Activated CD4-positive, alpha-beta T cell treated with anti-CD3 and anti-CD28 coated beads, Interleukin-2, Interleukin-6, amounts not matched to agents 100 ng/mL and 50 ng/mL, durations not matched to agents 16 hours and 8 hours (primary cell): ENCODE results near the gene MSI2.

Experiments used
- DNase-seq: peaks from one replicate; pipeline ENCODE4 v3.0.0-alpha.2; 2020

Gene MSI2

DNA sequence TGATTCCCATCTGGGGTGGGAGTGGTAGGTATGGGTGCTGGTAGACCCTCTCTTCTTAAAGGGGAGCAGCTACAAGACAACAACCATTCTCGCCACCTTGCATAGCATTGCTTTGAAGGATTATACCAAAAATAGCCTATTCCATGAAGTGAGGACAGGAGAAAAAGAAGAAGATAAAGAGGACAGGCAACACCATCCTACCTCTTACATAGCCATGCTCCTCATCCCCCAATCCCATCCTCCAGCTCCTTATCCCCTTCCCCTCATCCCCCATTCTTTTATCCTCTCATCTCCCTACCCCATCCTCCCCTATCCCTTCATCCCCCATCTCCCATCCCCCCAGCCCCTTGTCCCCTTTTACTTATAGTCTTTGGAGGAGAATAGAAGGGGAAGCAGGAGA, 459.7 kb downstream of the MSI2 start:
- no peak for DNase-seq

GRCh38 chr17:57718878-57719277, 462.6 kb downstream of the MSI2 start:
- no peak for DNase-seq

DNA sequence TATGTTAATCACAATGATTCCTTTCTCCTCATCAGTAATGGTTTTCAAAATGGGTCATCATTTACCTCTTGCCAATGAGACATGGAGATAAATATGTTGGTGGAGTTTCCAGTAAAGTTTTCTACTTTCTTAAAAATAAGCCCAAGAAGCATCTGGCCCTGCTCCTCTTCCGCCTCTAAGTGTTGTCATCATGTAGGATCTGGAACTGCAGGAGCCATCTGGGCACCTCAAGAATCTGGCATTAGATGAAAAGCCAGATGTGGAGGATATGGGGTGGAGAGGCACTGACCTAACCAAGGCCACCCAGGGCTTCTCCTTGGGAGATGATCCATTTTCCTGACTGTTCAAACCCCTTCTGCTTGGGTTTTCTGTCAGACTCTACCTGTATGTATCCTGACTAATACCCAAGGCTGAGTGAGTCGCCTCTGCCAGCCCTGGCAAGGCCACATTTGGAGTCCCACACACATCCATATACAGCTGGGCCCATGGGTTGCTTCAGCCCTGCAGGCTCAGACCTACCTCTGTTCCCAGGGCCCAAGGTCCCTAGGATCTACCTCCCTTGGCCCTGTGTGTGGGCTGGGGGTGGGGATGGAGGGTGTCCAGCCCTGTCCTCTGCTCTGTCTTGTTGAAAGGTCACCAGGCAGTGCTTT, 464.2 kb downstream of the MSI2 start:
- no peak for DNase-seq

- DNase-seq = no peak
Measured at GRCh38 chr17:57721967-57722703, 465.8 kb downstream of the MSI2 start.

- DNase-seq = no peak
Measured at GRCh38 chr17:57722704-57723043, 466.4 kb downstream of the MSI2 start.

DNA sequence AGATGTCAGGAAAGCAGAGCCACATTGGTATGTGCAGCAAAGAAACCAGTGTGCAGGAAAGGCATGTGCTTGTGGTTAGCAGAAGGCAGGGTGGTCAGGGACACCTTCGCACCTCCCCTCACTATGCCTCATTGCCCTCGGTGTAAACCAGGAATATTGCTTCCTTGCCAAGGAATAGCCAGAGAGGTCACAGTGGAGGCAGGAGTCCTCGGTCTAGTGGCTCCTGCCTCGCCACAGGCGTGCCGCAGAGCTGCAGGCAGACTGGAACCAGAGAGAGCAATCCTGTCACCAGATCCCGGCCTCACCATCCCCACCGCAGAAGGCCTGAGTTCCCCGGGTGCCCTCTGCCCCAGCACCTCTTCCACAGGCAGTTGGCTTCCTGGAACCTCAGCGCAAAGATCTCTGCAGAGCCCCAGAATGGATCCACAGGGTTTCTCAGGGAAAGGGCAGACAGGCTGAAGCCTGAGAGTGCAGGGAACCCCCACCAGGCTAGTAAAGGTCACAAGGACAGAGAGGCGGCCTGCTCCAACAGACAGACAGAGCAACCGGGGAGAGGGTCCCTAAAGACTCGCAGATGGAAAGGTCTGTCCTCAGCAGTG, 467.2 kb downstream of the MSI2 start:
- DNase-seq = no peak

GRCh38 chr17:57724026-57724728, 467.9 kb downstream of the MSI2 start:
- peak; percentile 4 for DNase-seq

DNA sequence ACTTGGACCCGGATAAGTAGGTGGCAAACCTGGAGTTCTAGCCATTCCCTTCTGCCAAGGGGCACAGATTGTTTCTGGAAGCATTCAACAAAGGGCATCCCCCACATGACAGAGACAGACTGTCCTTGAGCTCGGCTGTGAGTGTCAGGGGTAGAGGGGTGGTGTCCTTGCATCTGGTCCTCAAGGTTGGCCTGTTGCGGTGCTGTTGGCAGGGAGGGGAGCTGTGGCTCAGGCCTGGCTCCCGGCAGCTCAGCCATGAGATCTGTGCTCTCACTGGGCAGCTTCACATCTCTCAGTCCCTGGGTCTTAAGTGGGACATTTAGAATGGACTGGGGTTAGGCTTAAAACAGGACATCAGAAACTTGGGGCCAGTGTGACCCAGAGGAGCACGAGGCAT, 468.4 kb downstream of the MSI2 start:
- no peak for DNase-seq

DNA sequence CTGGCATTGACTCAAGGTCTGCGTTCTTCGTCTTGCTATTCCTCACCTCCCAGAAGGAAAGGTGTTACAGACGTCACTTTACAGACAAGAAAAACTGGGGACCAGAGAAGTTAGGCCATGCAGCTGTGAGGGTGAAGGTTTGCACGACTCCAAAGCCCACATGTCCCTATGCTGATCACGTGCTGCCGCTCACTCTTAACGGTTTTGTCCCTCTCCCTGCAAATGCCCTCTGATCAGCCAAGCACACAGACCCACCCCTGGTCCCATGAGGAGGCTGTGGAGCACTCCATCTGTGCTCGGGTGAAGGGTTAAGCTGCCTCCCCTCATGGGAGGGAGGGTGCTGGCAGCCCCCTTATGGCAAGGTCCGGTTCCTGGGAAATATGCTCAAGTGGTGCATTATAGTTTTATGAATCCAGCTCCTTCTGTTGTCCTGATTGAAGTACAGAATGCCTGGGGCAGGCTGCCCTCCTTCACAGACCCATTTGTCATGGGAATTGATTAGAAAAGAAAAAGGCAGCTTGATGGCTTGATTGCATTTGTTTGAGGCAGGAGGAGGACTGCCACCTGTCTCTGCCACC, 470.0 kb downstream of the MSI2 start:
- no peak for DNase-seq

GRCh38 chr17:57726838-57727237, 470.5 kb downstream of the MSI2 start:
- no peak for DNase-seq

- DNase-seq = no peak
Measured at GRCh38 chr17:57727630-57728175, 471.4 kb downstream of the MSI2 start.

DNA sequence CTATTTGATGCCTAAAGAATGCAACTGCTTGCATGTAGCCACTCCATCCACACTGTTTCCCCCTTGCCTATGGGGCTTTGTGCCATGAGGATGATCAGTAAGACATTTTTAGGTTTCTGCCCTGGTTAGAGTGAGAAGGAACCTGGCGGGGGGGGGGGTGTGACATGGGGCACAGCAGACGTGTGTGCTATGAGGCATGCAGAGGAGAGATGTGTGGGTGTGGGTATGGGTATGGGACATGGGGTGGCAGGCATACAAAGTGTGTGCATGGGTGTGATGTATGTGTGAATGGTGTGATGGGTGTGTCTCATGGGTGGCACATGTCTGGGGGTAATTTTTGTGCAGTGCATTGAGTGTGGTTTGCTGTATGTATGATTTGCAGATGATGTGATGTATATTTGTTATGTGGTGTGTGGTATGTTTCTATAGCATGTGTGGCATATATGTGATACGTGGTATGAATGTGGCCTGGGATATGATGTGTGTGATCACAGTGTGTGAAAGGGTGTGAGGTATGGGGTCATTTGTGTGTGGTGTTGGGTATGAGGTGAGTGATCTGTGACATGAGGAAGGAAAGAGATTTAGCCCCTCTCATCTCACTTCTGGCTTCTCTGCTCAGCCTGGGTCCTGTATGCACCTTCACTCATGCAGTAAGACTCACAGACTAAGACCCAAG, 473.8 kb downstream of the MSI2 start:
- no peak for DNase-seq

DNA sequence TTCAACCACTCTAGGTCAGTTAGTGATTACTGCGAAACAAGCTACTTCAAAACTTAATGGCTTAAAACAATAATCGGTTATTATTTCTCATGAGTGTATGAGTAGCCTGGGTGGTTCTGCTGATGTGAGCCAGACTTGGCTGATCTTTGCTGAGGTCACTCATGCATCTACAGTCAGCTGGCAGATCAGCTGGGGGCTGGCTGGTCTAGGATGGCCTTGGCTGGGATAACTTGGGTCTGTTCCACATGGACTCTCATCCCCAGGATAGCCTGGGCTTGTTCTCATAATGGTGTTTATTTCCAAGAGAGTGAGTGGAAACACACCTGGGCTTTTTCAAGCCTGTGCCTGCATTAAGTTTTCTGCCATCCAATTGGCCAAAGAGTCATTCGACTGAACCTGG, 475.7 kb downstream of the MSI2 start:
- DNase-seq = no peak

- DNase-seq = no peak
Measured at GRCh38 chr17:57733085-57733484, 476.8 kb downstream of the MSI2 start.
